IMR-90 (cell line): ENCODE measurements around the gene CT47C1.

Experiments used
- CTCF ChIP-seq: conservative IDR thresholded peaks from 2 replicates; pipeline ENCODE4 v1.5.1; 2012; ENCODE audit warnings: mild to moderate bottlenecking, low read depth, low read length, improper control_type of control experiment
- FOS ChIP-seq: fragments of 150-350 bp; IDR thresholded peaks from 2 replicates; pipeline ENCODE4 v1.6.1; 2016; ENCODE audit warnings: low read depth, low read length
- RCOR1 ChIP-seq: IDR thresholded peaks from 2 replicates; pipeline ENCODE4 v1.6.1; 2012; ENCODE audit warnings: mild to moderate bottlenecking, low read length, improper control_type of control experiment; ENCODE audit not compliant: insufficient replicate concordance

GRCh38 chrX:119028733-119029330 is 44.0 kb upstream of the CT47C1 start:
- no peak for TF ChIP-seq CTCF
- TF ChIP-seq RCOR1 = no peak
- TF ChIP-seq FOS = no peak
